ENCODE data around the gene TJP1.

TJP1 gene

DNA sequence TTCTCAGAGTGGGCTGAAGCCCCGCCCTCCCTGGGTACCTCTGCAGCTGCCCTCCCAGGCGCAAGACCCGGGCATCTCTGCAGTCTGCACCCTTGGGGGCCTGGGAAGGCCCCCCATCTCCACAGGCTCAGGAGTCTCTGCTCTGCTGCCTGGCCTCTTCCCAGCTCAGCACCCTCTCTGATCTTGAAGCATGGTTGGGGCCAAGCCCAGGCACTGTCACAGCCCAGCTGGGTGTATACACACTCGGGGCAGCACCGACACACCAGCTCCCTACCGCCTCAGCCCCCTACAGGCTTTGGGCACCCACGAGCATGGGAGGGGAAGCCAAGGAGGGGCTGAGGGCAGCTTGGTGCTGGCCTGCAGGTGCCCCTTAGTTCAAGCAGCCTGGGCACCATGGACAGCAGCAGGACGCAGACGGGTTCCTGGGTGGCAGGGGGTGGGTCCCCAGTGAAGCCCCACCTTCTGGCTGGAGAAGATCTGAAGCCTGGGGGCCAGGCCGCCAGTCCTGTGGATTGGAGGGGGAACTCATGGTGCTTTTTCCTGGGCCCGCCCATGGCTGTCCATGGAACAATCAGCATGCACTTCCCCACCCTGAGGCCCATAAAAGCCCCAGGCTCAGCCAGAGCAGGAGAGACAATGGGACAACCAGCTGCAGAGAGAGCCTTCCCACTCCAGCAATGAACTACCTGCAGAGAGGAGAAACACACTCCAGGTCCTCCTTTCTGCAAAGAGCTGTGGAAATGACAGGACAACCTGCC lies 170.6 kb downstream of the TJP1 start:
- TF ChIP-seq, protein P1, sequence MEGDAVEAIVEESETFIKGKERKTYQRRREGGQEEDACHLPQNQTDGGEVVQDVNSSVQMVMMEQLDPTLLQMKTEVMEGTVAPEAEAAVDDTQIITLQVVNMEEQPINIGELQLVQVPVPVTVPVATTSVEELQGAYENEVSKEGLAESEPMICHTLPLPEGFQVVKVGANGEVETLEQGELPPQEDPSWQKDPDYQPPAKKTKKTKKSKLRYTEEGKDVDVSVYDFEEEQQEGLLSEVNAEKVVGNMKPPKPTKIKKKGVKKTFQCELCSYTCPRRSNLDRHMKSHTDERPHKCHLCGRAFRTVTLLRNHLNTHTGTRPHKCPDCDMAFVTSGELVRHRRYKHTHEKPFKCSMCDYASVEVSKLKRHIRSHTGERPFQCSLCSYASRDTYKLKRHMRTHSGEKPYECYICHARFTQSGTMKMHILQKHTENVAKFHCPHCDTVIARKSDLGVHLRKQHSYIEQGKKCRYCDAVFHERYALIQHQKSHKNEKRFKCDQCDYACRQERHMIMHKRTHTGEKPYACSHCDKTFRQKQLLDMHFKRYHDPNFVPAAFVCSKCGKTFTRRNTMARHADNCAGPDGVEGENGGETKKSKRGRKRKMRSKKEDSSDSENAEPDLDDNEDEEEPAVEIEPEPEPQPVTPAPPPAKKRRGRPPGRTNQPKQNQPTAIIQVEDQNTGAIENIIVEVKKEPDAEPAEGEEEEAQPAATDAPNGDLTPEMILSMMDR (IDR thresholded peaks at IDR 0.05), result no peak
- TF ChIP-seq ZFX (IDR thresholded peaks at IDR 0.05; ENCODE audit: borderline replicate concordance), result no peak
- H3K27ac ChIP-seq, result no peak overlapping the region

Measured in 22Rv1 (cell line).